Stimulated activated memory B cell treated with anti-CD40 and anti-IgM and Interleukin-4, amounts not matched to agents 10 μg/mL and 1 μg/mL and 100 μg/mL, for 72 hours (primary cell): ENCODE results near the gene STEAP1.
"Not testable (repeated sequence)": the region's sequence is repeated elsewhere in the genome, so short reads cannot be mapped to it uniquely, and the experiment has no call there.

Source experiments
- ATAC-seq: fragments of 150-1000 bp; cut with Tn5 transposase; 2 replicates; pipeline ENCODE4 v1.10.0; 2021
- H3K27ac Mint-ChIP-seq: one replicate; pipeline ENCODE4 v1.8.0; 2022; ENCODE audit warnings: mild to moderate bottlenecking, mixed read lengths
- H3K27me3 Mint-ChIP-seq: one replicate; pipeline ENCODE4 v1.8.0; 2022; ENCODE audit warnings: mixed read lengths
- H3K36me3 Mint-ChIP-seq: one replicate; pipeline ENCODE4 v1.8.0; 2022; ENCODE audit warnings: mixed read lengths
- H3K4me1 Mint-ChIP-seq: one replicate; pipeline ENCODE4 v1.8.0; 2022; ENCODE audit warnings: mixed read lengths
- H3K4me3 Mint-ChIP-seq: one replicate; pipeline ENCODE4 v1.8.0; 2022; ENCODE audit warnings: mild to moderate bottlenecking, moderate library complexity, mixed read lengths
- H3K9me3 Mint-ChIP-seq: one replicate; pipeline ENCODE4 v1.8.0; 2022; ENCODE audit warnings: mixed read lengths

Gene STEAP1

DNA sequence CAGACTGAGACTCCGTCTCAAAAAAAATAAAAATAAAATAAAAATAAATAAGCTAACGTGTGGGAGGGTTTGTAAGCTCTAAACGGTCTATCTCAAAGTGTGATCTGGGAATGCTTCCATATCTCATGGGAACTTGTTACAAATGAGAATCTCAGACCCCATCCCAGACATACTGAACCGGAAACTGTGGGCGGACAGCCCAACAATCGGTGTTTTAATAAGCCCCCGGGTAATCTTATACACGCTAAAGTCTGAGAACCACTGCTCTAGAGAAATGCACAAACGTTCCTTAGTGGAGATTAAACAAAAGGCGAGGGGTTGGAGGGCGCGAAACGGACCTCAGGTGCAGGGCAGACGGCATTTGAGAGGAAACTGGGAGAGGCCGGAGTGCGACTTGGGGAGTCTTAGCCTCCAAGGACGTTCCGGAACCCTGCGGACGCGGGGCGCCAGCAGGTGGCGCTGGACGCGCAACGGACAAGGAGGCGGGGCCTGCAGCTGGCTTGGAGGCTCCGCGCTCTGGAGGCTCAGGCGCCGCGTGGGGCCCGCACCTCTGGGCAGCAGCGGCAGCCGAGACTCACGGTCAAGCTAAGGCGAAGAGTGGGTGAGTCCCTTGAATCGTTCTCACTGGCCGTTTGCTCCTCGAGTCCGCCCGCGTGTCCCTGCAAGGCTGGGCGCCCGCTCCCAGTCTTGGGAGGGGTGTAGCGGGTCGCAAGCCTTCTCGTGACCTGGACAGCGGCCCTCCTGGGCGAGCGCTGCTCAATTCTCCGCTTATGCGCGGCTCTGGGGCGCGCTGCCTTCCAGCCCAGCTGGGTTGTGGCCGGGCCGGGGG lies at the start of gene STEAP1:
Gene STEAP1, plus strand, starts transcription at position 527 of the 829 bp plus-strand sequence. CDS start 5,320 bp downstream, outside the sequence.
- Mint-ChIP-seq H3K4me1 (peaks cover 10% of the 10 kb centered on the region), H3K27ac (peak within 1 kb of the TSS; percentile 6), H3K4me3 (peak within 1 kb of the TSS; percentile 75)
- not testable (repeated sequence) for H3K36me3 Mint-ChIP-seq, H3K9me3 Mint-ChIP-seq, H3K27me3 Mint-ChIP-seq
- peak; percentile 96 for ATAC-seq

DNA sequence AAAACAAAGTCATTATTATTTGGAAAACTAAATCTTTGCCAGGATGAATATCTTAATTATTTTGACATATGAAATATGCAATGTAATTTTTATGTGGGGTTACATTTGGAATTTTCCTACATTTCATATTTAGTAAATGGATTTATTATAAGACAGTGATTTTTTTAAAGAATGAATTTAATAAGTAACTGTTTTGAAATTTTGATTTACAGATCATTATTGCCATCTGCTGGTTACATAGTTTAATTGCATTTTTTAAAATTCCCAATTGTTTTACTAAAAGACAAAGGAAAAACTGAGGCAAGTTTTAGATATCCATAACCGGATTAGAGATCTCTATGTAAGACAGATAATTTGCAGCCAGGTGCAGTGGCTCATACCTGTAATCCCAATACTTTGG lies 39.3 kb upstream of the STEAP1 start:
- H3K27ac Mint-ChIP-seq, H3K4me3 Mint-ChIP-seq, H3K9me3 Mint-ChIP-seq, ATAC-seq, H3K36me3 Mint-ChIP-seq: not testable (repeated sequence)
- Mint-ChIP-seq H3K27me3 (peaks cover 26% of the 10 kb centered on the region), H3K4me1 (peaks cover 13% of the 10 kb centered on the region)

GRCh38 chr7:90118551-90119177 lies 35.6 kb upstream of the STEAP1 start:
- not testable (repeated sequence) for H3K36me3 Mint-ChIP-seq, H3K9me3 Mint-ChIP-seq, H3K27ac Mint-ChIP-seq
- Mint-ChIP-seq H3K27me3 (peaks cover 32% of the 10 kb centered on the region), H3K4me3 (peak overlapping the region; percentile 73), H3K4me1 (peaks cover 17% of the 10 kb centered on the region)
- ATAC-seq: peak; percentile 39

GRCh38 chr7:90119178-90119971 lies 34.9 kb upstream of the STEAP1 start:
- Mint-ChIP-seq H3K4me3 (peak overlapping the region; percentile 73), H3K27ac (no peak overlapping the region), H3K27me3 (peaks cover 32% of the 10 kb centered on the region), H3K4me1 (peaks cover 17% of the 10 kb centered on the region), H3K36me3 (no peaks in the 10 kb centered on the region), H3K9me3 (no peaks in the 10 kb centered on the region)
- ATAC-seq: peak; percentile 39

DNA sequence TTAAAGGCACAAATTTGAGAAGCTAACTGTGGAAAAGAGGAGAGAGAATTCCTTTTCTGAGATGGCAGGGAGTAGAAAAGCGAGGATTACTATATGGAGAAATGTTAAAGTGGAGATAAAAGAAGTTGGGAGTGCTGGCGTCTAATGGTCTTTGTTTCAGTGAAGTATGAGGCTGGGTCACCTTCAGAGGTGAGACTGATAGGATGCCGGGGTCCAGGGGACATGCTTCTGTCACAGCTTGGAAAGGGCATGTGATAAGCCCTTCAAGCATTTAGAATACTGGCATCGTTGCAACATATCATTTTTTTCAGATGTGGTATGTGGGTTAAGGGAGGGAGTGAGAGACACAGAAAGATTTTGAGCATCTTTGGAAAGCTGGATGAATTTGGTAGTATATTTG lies 34.1 kb upstream of the STEAP1 start:
- H3K36me3 Mint-ChIP-seq, H3K4me3 Mint-ChIP-seq, ATAC-seq, H3K27ac Mint-ChIP-seq, H3K9me3 Mint-ChIP-seq: not testable (repeated sequence)
- Mint-ChIP-seq H3K4me1 (peaks cover 17% of the 10 kb centered on the region), H3K27me3 (peaks cover 32% of the 10 kb centered on the region)

- not testable (repeated sequence) for H3K36me3 Mint-ChIP-seq, H3K4me1 Mint-ChIP-seq, H3K4me3 Mint-ChIP-seq, H3K27ac Mint-ChIP-seq, ATAC-seq, H3K9me3 Mint-ChIP-seq
- H3K27me3 Mint-ChIP-seq: peaks cover 32% of the 10 kb centered on the region
These were observed 22.5 kb upstream of the STEAP1 start for GRCh38 chr7:90131746-90132145.

- peak; percentile 49 for ATAC-seq
- H3K4me3 Mint-ChIP-seq, H3K36me3 Mint-ChIP-seq, H3K27ac Mint-ChIP-seq, H3K27me3 Mint-ChIP-seq, H3K9me3 Mint-ChIP-seq, H3K4me1 Mint-ChIP-seq: not testable (repeated sequence)
These were observed 6.9 kb upstream of the STEAP1 start for GRCh38 chr7:90147079-90147960.

- H3K4me3 Mint-ChIP-seq, H3K9me3 Mint-ChIP-seq, ATAC-seq, H3K36me3 Mint-ChIP-seq, H3K27me3 Mint-ChIP-seq, H3K4me1 Mint-ChIP-seq, H3K27ac Mint-ChIP-seq: not testable (repeated sequence)
These were observed 4.8 kb upstream of the STEAP1 start for GRCh38 chr7:90149428-90149827.

DNA sequence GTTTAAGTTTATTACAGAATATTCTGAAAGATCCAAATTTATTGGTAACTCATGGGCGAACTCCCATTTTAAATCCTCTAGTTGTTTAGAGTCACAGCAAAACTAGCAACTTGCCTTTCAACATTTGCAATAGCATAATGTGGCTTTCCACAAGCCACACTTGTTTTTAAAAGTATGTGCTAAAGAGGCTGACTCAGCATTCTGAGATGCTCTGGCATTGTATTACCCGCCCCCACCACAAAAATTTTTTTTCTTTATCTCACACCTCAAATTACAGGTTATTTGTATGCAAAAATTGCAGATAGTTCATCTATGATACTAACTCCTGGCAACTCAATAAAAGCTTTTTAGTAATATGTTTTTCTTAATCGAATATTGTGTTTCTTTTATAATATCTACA lies 2.4 kb upstream of the STEAP1 start:
- not testable (repeated sequence) for H3K36me3 Mint-ChIP-seq, H3K27me3 Mint-ChIP-seq

GRCh38 chr7:90152642-90153253 lies 1.5 kb upstream of the STEAP1 start:
- not testable (repeated sequence) for H3K27me3 Mint-ChIP-seq, H3K9me3 Mint-ChIP-seq, H3K27ac Mint-ChIP-seq, H3K4me3 Mint-ChIP-seq, ATAC-seq, H3K36me3 Mint-ChIP-seq
- H3K4me1 Mint-ChIP-seq: peaks cover 10% of the 10 kb centered on the region

More for the DNA sequence above, 2.4 kb upstream of the STEAP1 start:
- peaks cover 10% of the 10 kb centered on the region for H3K4me1 Mint-ChIP-seq
- not testable (repeated sequence) for H3K27ac Mint-ChIP-seq, H3K9me3 Mint-ChIP-seq, ATAC-seq, H3K4me3 Mint-ChIP-seq

DNA sequence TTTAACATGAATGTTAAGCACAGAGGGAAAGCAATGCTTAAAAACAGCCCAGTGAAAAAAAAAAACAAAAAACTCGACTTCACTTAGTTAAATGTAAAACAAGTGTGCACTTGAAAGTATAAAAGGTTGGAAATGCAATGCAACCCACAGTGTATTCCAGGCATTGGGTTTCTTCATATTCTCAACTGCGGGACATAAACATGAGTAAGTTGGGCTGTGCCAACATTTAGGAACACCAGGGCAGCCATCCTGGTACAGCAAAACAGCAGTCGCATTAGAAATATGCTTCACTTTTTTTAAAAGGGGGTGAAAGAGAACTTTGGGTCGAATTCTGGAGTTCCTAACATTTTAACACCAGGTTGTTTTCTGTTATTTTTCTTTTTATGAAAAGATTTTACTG lies 937 bp downstream of the STEAP1 start:
- Mint-ChIP-seq H3K27ac (no peak overlapping the region), H3K4me3 (no peak overlapping the region), H3K9me3 (no peaks in the 10 kb centered on the region), H3K4me1 (peaks cover 10% of the 10 kb centered on the region), H3K27me3 (no peaks in the 10 kb centered on the region), H3K36me3 (no peaks in the 10 kb centered on the region)
- no peak for ATAC-seq

DNA sequence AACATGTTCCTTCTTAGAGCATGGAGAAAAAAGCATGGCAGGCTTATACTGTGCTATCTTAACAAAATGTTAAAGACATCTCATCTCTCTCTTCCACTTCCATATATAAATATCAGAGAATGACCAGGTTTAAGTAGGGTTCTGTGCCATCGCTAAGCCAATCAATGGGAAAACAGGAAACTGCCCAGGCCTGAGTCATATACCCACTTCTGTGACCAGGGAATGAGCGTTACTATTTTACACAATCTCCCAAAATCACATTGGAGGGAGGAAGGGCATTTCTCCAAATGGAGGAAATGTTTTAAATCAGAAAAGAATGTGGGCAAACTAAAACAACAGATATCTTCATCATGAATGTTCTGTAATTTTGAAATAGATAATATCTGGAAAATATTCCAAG lies 3.1 kb downstream of the STEAP1 start:
- H3K4me3 Mint-ChIP-seq, ATAC-seq: not testable (repeated sequence)
- peaks cover 10% of the 10 kb centered on the region for H3K4me1 Mint-ChIP-seq

GRCh38 chr7:90157761-90158350 lies 3.6 kb downstream of the STEAP1 start:
- ATAC-seq, H3K27me3 Mint-ChIP-seq, H3K27ac Mint-ChIP-seq, H3K4me3 Mint-ChIP-seq, H3K9me3 Mint-ChIP-seq, H3K36me3 Mint-ChIP-seq: not testable (repeated sequence)
- H3K4me1 Mint-ChIP-seq: peaks cover 10% of the 10 kb centered on the region

More for the DNA sequence above, 3.1 kb downstream of the STEAP1 start:
- not testable (repeated sequence) for H3K27ac Mint-ChIP-seq, H3K27me3 Mint-ChIP-seq, H3K9me3 Mint-ChIP-seq, H3K36me3 Mint-ChIP-seq

DNA sequence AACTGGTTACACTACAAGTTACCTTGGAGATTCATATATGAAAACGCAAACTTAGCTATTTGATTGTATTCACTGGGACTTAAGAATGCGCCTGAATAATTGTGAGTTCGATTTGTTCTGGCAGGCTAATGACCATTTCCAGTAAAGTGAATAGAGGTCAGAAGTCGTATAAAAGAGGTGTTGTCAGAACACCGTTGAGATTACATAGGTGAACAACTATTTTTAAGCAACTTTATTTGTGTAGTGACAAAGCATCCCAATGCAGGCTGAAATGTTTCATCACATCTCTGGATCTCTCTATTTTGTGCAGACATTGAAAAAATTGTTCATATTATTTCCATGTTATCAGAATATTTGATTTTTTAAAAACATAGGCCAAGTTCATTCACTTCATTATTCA lies 9.3 kb downstream of the STEAP1 start:
- no peak for ATAC-seq
- Mint-ChIP-seq H3K27ac (no peak overlapping the region), H3K36me3 (no peaks in the 10 kb centered on the region), H3K27me3 (no peaks in the 10 kb centered on the region), H3K4me3 (no peak overlapping the region), H3K9me3 (no peaks in the 10 kb centered on the region), H3K4me1 (no peaks in the 10 kb centered on the region)
